Suppressor macrophage treated with lipopolysaccharide for 1 hour (primary cell): ENCODE results near the gene ZBTB47.

Experiments used
- DNase-seq, 3 donors: peaks; one replicate each; pipeline ENCODE4 v3.0.0-alpha.2; 2020 to 2022

Gene ZBTB47

DNA sequence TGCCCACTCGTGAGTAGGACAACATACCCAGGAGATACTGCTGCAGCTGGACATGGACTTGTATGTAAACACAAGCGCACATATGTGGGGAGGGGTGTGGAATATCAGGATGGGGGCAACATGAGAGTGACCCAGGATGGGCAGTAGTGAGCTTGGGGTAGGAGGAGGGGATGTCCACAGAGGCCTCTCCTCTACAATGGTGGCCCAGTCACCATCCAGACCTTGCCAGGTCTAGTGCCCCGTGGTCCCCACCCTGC lies 266 bp upstream of the ZBTB47 start:
- no peak for DNase-seq

- DNase-seq: peak; percentile 38 to 70 (median 41)
Measured at GRCh38 chr3:42654331-42655201, 1.1 kb downstream of the ZBTB47 start.

DNA sequence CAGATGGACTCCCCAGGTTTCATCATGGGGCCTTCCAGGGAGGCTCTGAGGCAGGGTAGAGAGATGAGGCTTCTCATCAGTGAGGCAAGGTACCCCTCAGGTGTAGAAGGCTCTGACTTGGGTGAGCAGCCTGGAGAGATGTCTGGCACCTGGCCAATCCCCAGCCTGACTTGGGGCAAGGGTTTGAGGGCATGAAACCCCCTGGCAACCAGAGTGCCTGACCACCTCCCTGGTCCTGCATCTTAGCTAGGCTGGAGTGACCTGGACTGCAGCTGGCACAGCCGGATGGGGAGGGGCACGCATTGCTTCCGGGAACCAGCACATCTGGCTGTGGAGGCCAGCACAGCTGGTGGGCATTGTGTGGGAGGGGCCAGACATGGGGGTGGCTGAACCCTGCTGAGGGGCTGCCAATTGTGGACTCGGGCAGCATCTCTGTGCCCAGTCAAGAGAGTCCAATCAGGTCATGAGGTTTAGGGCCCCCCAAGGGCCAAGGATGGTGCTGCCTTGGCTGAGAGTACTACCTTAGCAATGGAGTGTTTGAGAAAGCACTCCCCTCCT lies 1.9 kb downstream of the ZBTB47 start:
- DNase-seq: no peak

DNA sequence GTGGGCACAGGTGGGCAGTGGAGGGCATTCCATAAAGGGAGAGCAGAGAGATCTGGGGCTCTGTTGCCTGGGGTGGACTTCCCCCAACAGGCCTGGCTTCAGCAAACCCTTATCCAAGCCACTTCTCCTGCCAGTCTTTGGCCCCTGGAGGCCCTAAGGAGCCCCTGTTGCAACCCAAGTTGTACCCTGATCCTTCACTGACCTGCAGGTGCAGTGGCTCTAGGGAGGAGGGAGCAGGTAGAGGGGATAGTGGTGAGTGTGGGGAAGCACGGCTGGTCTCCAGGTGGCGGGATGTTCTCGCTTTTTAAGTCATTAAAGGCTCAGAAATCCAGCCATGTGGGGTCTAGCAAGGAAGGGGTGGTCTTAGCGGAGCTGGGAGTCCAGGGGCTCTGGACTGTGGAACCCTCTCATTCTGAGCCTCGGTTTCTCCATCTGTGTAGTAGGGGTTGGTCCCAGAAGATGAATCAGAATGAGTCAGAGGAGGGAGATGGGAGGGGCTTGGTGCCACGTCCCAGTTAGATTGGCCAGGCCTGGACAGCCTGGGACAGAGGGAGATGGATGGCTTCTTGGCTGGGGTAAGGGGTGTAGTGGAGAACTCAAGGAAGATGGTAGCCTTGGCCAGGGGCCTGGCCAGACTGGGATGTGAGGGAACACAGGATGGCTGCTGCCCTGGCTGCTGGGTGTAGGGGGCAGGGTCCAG lies 2.6 kb downstream of the ZBTB47 start:
- peak in 2 of 3 donors; percentile 29 to 34 for DNase-seq

DNA sequence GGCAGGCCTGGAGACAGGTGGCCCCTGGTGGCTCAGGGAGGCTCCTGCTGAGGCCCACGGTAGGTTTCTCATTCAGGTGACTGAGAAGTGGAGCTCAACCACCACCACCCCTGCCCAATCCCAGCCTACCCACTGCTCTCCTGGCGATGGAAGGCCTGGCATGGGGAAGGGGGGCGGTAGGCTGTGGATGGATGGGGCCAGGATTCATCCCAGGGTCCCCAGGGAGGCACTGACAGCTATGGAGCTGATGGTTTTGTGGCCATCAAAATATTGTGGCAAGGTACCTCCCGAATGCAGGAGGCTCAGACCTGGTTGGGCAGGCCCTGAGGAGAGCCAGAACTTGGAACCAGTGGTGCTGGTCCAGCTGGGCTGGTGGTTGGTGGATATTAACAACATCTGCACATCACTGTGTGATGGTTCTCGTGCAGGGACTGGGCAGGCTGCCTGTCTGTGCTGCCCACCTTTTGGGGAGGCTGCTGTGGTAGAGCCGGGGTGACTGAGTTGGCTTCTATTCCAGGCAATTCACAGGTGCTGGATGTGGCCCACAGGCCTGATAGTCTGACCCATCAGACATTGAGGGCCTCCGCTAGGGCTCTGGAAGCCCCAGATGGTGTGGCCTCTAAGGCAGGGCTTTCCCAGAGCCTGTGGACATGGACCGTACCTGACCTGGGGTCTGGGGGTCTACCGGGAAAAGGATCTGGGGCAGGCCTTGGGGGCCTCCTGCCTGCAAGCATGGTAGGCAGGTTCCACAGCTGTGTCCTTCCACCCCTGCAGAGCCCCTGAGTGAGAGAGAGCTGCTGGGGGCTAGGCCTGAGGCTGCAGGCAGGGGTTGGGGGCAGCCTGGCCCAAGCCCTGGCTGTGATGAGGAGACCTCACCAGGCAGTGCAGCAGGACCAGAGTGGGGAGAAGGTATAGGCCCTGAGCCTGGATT lies 3.4 kb downstream of the ZBTB47 start:
- no peak for DNase-seq

- no peak for DNase-seq
Measured at GRCh38 chr3:42657675-42658074, 4.2 kb downstream of the ZBTB47 start.

- no peak for DNase-seq
Measured at GRCh38 chr3:42658091-42658770, 4.7 kb downstream of the ZBTB47 start.

DNA sequence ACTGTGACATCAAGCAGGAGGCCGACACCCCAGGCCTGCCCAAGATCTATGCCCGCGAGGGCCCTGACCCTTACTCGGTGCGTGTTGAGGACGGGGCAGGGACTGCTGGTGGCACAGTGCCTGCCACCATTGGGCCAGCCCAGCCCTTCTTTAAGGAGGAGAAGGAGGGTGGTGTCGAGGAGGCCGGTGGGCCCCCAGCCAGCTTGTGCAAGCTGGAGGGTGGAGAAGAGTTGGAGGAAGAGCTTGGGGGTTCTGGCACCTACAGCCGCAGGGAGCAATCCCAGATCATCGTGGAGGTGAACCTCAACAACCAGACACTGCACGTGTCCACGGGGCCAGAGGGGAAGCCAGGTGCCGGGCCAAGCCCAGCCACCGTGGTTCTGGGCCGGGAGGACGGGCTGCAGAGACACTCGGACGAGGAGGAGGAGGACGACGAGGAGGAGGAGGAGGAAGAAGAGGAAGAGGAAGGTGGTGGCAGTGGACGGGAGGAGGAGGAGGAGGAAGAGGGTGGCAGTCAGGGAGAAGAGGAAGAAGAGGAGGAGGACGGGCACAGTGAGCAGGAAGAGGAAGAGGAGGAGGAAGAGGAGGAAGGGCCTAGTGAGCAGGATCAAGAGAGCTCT lies 5.4 kb downstream of the ZBTB47 start:
- DNase-seq: no peak

- DNase-seq: no peak
Measured at GRCh38 chr3:42659451-42660130, 6.1 kb downstream of the ZBTB47 start.

DNA sequence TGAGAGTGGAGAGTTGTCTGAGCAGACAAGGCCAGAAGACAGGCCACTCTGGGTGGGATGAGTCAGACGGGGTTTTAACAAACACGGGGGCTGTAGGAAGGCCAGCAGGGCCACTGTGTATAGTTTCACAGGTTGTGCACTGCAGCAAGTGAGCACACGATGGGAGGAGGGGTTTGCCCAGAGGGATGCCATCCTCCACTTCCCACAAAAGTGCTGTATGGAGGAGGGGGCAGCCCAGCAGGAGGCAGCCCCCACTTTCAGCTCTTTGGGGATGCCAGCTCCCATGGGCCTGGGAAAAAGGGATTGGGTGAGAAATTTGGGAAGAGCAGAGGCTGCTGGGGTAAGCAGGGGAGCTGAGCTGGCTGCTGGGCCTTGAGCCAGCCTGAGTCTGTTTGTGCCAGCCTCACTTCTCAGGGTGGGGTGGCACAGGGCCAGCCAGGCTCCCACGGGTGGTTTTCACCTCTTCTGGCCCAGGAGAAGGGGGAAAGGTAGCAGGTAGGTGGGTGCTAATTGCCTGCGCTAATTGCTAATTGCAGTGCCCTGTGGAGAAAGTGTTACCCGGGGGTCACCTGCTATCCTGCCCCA lies 6.7 kb downstream of the ZBTB47 start:
- DNase-seq: no peak

DNA sequence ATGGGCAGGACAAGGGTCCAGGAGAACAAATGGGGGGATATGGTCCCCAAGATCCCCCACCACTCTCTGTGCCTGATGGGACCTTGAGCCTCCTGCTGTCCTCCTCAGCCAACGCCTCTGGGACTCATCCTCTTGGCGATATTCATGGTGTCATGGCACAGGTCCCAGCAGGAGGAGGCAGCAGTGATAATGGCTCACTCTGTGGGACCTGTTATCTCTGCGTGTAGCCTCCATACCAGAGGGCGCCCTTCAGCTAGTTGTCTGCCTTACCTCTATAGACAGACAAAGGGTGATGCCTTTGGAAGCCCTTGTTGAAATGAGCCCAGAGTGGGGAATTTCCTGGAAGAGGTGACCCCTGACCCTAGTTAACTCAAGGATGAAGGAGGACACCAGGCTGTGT lies 7.4 kb downstream of the ZBTB47 start:
- peak in 1 of 3 donors; percentile 5 for DNase-seq

- no peak for DNase-seq
Measured at GRCh38 chr3:42661593-42662022, 8.1 kb downstream of the ZBTB47 start.

- DNase-seq: no peak
Measured at GRCh38 chr3:42662037-42662812, 8.7 kb downstream of the ZBTB47 start.

GRCh38 chr3:42662813-42663535 lies 9.5 kb downstream of the ZBTB47 start:
- no peak for DNase-seq

DNA sequence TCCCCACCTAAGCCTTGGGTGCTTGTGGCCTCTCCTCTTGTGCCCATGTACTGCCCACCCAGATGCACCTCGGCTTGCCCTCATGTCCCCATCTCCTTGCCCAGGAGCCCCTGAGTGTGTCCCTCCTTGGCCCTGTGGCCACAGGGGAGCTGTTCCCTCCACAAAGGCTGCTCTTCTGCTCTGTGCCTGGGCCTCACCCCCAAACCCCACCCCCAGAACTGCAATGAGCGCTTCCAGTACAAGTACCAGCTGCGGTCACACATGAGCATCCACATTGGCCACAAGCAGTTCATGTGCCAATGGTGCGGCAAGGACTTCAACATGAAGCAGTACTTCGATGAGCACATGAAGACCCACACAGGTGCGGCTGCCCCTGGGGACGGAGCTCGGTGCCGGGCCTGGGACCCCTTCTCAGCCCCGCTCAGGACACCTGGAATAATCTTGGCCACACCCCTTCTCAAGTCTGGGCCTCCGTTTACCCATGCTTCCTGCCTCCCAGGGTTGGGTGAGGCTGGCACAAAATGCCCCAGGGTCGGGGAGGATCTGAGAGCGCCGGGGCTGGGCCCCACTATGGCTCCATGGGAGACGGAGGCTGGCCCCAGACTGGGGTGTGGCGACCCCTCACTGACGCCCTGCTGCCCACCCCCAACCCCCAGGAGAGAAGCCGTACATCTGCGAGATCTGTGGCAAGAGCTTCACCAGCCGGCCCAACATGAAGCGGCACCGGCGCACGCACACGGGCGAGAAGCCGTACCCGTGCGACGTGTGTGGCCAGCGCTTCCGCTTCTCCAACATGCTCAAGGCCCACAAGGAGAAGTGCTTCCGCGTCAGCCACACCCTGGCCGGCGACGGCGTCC lies 10.3 kb downstream of the ZBTB47 start:
- DNase-seq: peak in 1 of 3 donors; percentile 6

DNA sequence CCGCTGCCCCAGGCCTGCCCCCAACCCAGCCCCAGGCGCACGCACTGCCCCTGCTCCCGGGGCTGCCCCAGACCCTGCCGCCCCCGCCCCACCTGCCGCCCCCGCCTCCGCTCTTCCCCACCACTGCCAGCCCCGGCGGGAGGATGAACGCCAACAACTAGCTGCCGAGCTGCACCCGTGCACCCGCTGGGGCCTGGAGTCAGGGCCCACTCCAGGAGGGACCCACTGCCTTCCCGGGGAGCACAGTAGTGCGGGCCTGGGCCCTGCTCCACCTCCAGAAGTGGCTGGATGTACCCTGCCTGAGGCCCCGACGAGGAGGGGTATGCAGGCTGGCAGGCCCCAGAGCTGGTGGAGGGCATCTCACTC lies 10.9 kb downstream of the ZBTB47 start:
- DNase-seq: no peak

DNA sequence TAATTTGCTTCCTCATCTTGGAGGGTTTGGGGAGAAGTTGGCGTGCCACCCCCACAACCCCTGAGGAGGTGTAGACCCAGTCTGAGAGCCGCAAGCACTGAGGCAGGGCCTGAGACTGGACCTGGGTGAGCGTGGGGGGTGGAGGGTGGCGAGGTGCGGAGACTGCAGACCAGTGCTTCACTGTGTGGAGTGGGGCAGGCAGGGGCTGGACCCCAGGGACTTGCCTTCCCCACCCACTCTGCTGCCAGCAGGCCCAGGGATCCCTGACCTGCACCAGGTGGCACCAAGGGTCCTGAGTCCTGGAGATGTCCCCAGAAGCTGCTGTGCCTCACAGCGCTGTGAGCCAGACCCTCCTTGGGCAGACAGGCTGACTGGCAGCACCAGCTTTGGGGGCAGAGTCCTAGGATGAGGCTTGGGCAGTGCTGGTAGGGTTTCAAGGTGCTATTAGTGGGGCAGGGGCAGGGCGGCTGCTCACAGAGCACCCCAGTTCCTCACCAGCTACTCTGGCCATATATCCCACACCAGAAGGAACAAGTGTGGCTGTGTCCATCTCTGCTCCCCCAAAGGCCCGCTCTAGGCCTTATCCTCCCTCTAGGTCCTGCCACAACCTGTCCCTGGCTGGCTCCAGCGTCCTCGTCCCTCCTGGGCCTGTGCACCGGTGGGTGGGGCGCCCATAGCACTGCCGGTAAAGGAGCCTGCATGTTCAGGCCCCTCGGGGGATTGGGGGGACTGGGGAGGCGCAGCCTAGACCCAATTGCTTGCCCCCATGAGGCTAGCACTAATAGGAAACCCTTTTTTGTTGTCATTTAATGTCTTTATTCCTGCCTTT lies 11.8 kb downstream of the ZBTB47 start:
- DNase-seq: no peak

DNA sequence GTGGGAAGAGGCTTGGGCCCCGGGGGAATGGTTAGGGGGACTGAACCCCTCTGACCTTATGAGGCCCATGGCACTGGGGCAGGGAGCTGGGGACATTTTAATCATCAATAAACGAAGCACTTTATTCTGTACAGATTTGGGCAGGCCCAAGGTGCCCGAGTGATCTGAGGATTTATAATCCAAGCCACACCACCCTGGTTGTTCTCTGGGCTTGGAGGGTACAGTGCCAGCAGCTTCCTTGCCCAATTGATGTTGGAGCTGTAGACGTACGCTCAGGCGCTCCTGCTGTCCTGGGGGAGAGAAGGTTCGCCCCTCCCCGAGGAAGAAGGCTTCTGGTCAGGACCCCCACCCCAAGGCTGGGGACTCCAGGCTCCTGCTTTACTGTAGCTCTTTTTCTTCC lies 12.5 kb downstream of the ZBTB47 start:
- DNase-seq: no peak
